Fibroblast of villous mesenchyme (primary cell): ENCODE data around the gene EPN1. TPM values are rescaled to one million over a fixed set of nuclear protein-coding genes. Genes with fewer than 3 reads are reported as not detected.

Experiments
- DNase-seq: peaks from one replicate; pipeline ENCODE4 v3.0.0-alpha.2; 2010; ENCODE audit warnings: low read depth
- H3K4me3 ChIP-seq: 2 replicates; pipeline ENCODE4 v1.5.1; 2011; ENCODE audit warnings: low read depth, mild to moderate bottlenecking, low read length
- total RNA-seq: library from RNA; depleted of rRNA; stranded (reverse); fragments of >200 nt; gene quantifications from 2 replicates; pipeline ENCODE4 v1.2.3, GENCODE V29; 2012
- TF ChIP-seq, protein P1 (sequence below): IDR thresholded peaks from 2 replicates; pipeline ENCODE4 v1.5.1; 2012; ENCODE audit warnings: low read depth, mild to moderate bottlenecking, low read length; ENCODE audit not compliant: insufficient read depth

EPN1 gene
- total RNA-seq, 1 donor, result 17.7 TPM

DNA sequence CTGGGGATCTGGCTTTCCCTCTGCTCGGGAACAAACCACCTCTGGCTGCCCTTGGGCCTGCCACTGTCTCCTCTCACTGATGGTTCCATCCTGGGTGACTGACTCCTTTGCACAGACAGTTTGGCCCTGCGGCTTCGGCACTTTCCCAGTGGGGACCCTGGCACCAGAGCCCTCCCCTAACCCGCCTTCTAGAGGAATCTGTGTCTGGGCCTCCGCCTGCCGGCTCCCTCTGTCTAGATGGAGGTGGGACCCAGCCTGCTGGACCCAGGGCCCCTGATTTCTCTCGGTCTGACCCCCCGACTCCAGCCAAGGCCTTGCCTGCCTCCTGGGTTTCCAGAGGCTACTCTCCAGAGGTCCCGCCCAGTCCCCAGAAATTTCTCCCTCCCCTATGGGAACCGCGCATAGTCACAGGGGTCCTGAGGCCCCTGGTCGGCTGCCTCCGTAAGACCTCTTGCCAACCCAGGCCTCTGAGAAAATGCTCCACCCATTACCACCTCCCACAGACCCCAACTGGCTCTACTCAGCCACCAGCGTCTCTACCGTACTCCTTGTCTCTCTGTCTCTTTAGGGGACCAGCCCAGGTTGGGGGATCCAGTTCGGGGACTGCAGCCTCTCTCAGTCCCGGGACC is 24.3 kb upstream of the EPN1 start:
- no peak for DNase-seq
- H3K4me3 ChIP-seq, result no peak overlapping the region
- TF ChIP-seq, protein P1, sequence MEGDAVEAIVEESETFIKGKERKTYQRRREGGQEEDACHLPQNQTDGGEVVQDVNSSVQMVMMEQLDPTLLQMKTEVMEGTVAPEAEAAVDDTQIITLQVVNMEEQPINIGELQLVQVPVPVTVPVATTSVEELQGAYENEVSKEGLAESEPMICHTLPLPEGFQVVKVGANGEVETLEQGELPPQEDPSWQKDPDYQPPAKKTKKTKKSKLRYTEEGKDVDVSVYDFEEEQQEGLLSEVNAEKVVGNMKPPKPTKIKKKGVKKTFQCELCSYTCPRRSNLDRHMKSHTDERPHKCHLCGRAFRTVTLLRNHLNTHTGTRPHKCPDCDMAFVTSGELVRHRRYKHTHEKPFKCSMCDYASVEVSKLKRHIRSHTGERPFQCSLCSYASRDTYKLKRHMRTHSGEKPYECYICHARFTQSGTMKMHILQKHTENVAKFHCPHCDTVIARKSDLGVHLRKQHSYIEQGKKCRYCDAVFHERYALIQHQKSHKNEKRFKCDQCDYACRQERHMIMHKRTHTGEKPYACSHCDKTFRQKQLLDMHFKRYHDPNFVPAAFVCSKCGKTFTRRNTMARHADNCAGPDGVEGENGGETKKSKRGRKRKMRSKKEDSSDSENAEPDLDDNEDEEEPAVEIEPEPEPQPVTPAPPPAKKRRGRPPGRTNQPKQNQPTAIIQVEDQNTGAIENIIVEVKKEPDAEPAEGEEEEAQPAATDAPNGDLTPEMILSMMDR, result no peak

DNA sequence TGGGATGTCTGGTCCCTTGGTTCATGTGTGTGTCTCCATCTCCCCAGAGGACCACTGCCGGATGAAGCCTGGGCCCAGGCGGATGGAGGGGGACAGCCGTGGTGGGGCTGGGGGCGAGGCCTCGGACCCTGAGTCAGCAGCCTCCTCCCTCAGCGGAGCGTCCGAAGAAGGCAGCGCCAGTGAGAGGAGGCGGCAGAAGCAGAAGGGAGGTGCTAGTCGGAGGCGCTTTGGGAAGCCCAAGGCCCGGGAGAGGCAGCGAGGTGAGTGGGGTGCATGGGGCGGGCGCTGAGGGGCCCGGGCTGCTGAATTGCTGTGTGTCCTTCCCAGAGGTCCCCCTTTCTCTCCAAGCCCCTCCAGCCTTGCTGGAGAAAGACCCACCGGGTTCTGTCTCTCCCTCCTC is 23.8 kb upstream of the EPN1 start:
- TF ChIP-seq, protein P1, result no peak
- no peak for DNase-seq
- H3K4me3 ChIP-seq, result no peak overlapping the region

DNA sequence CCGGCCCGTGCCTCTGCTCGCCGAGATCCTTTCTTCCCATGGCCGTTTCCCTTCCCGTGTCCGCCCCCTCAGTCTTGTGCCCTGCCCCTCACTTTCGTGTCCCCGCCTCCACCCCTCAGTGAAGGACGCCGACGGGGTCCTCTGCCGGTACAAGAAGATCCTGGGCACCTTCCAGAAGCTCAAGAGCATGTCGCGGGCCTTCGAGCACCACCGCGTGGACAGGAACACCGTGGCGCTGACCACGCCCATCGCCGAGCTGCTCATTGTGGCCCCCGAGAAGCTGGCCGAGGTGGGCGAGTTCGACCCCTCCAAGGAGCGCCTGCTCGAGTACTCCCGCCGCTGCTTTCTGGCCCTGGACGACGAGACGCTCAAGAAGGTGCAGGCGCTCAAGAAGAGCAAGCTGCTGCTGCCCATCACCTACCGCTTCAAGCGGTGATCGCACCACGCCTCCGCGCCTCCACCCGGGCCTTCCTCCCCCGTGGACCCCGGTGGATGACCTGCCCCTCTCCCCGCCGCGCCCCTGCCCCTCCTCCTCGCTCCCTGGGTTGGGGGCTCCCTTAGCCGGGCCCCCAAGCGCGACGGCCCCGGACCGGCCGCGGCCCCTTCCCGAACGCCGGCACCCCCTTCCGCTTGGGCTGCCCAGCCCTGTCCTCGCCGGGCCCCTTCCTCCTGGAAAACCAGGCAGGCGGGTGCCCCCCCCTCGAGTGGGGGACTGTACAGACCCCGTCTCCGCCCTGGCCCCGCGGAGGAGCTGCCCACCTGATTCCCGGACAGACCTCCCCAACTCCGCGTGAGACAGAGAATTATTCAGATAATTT is 22.5 kb upstream of the EPN1 start:
- no peak for DNase-seq
- no peak overlapping the region for H3K4me3 ChIP-seq
- TF ChIP-seq, protein P1, result no peak

DNA sequence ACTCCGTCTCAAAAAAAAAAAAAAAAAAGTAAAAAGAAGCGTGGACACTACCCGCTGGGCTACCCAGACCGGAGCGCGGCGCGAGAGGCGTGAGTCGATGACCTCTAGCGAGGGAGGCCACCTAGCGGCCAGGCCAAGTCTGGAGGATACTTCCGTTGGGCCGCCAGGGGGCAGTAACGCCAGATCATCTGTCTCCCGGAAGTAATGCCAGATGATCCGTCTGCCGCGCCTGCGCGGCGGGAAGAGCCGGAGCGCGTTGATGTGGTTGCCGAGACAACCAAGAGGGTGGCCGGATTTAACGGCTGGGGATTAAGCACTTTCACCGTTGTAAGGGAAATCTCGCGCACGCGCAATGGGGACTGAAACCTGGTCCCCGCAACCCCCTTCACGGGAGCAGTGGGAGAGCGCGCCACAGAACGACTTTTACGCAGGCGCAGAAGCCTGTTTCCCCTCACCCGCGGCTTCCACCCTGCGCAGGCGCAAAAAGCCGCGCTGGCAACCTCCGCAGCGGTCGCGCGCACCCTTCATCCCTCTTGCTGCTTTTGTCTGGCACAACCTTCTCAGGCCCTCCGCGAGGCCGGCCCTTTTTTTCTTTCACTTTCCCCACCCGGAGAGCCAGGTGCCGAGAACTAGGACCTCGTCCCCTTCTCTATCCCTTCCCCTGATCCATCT is 21.2 kb upstream of the EPN1 start:
- TF ChIP-seq, protein P1, result peak; percentile 100
- DNase-seq, result peak; percentile 100
- H3K4me3 ChIP-seq, result peak overlapping the region; percentile 77

DNA sequence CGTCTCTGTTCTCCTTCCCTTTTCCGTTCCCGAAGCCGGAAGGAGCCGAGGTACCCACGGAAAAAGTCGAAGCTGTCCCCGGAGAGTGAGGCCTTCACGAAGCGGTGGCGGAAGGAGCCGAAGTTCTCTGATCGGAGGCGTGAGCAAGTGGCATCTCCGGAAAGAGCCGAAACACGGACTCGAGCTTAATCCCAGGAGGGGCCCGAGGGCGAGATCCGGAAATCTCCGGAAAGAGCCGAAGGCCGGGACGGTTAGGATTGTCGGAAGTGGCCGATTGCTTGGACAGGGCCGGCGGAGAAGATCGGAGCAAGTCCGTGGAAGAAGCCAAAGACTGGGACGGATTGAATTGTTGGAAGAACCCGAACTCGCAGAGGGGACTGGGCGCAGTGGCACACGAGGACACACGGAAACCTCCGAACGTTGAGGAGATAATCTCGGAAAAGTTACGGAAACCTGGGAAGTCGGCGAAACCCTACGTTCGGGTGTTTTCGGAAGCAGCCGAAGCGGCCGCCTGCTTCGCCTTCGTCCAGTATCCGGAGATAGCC is 20.6 kb upstream of the EPN1 start:
- H3K4me3 ChIP-seq, result peak overlapping the region; percentile 77
- TF ChIP-seq, protein P1, result no peak
- DNase-seq, result peak; percentile 100

DNA sequence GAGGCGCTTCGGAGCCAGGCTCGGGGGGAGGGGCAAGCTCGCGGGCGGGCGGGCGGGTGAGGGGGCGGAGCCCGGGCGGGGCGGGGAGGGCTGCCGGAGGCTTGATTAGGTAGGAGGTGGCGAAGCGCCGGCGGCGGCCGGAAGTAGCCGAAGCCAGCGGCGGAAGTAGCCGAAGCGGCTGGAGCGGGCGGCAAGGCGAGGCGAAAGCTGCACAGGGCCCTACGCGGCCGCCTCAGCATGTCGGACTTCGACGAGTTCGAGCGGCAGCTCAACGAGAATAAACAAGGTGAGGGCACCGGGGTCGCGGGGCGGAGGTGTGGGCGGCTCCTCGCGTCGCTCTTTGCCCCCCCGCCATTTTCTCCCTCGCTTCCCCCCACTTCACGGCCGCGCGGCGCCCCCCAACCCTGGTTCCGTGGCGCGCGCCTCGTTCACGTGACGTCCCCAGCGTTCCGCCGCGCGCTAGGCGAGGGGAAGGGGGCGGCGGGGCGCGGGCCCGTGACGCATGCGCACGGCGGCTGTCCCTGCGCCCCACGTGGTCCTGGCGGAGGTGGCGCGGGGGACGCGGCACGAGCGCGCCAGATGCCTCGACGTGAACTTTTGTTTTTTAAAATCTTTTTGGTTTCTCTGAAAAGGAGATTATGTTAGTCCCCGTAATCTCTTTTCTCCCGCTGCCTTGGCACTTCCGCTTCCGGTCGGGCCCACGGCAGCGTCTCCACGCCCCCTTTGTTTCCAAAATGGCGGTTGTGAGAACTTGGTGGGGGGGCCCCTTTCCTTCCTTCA is 20.0 kb upstream of the EPN1 start, which contains the start of gene U2AF2:
TSS of gene U2AF2 (plus strand) at position 168 of the 780 bp plus-strand sequence. CDS start at position 238, 70 bp downstream.
- DNase-seq, result peak; percentile 94
- peak within 1 kb of the TSS; percentile 77 for H3K4me3 ChIP-seq
- TF ChIP-seq, protein P1, result no peak
